GM12878 (cell line): Measurements from ENCODE around the gene LSP1. TPM values are rescaled to one million over a fixed set of nuclear protein-coding genes. Genes with fewer than 3 reads are reported as not detected.

Experiments used
- BACH1 ChIP-seq: fragments of 450-650 bp; IDR thresholded peaks from 2 replicates; pipeline ENCODE4 v1.6.1; 2017; ENCODE audit warnings: mild to moderate bottlenecking, borderline replicate concordance
- BCLAF1 ChIP-seq: fragments of 450-650 bp; IDR thresholded peaks from 2 replicates; pipeline ENCODE4 v1.6.1; 2017; ENCODE audit warnings: antibody characterized with exemption, mild to moderate bottlenecking, moderate library complexity
- CBFB ChIP-seq: IDR thresholded peaks from 2 replicates; pipeline ENCODE4 v1.6.1; 2016; ENCODE audit warnings: antibody characterized with exemption, low read depth
- E2F4 ChIP-seq: IDR thresholded peaks from 2 replicates; pipeline ENCODE4 v1.6.1; 2012; ENCODE audit warnings: low read depth, low read length, improper control_type of control experiment
- IRF4 ChIP-seq: IDR thresholded peaks from 2 replicates; pipeline ENCODE4 v1.6.1; 2011; ENCODE audit warnings: low read depth, low read length
- KAT2A ChIP-seq: conservative IDR thresholded peaks from 2 replicates; pipeline ENCODE4 v1.6.1; 2011; ENCODE audit warnings: low read depth, low read length; ENCODE audit not compliant: control insufficient read depth
- KLF5 ChIP-seq: fragments of 450-650 bp; IDR thresholded peaks from 2 replicates; pipeline ENCODE4 v1.6.1; 2014; ENCODE audit warnings: mild to moderate bottlenecking; ENCODE audit not compliant: partially characterized antibody
- MLLT1 ChIP-seq: fragments of 450-650 bp; IDR thresholded peaks from 2 replicates; pipeline ENCODE4 v1.6.1; 2016; ENCODE audit warnings: mild to moderate bottlenecking
- MXI1 ChIP-seq: fragments of 150-350 bp; IDR thresholded peaks from 2 replicates; pipeline ENCODE4 v1.6.1; 2011; ENCODE audit warnings: low read depth, mild to moderate bottlenecking, inconsistent platforms, low read length, improper control_type of control experiment
- MYC ChIP-seq: IDR thresholded peaks from 2 replicates; pipeline ENCODE4 v1.6.1; 2011; ENCODE audit warnings: mild to moderate bottlenecking, low read length, moderate library complexity, inconsistent platforms; ENCODE audit not compliant: insufficient read depth, insufficient replicate concordance, insufficient read length, severe bottlenecking
- NRF1 ChIP-seq: conservative IDR thresholded peaks from 2 replicates; pipeline ENCODE4 v1.6.1; 2011; ENCODE audit warnings: mild to moderate bottlenecking, low read depth, low read length, improper control_type of control experiment
- PAX5 ChIP-seq: IDR thresholded peaks from 2 replicates; pipeline ENCODE4 v1.6.1; 2011; ENCODE audit warnings: low read depth, low read length, borderline replicate concordance
- POLR2AphosphoS5 ChIP-seq: IDR thresholded peaks from 2 replicates; pipeline ENCODE4 v1.6.1; 2011; ENCODE audit warnings: mild to moderate bottlenecking, low read length, inconsistent platforms
- RAD51 ChIP-seq: fragments of 450-650 bp; IDR thresholded peaks from 2 replicates; pipeline ENCODE4 v1.6.1; 2016; ENCODE audit warnings: moderate library complexity, mild to moderate bottlenecking, inconsistent platforms
- SKIL ChIP-seq: fragments of 450-650 bp; IDR thresholded peaks from 2 replicates; pipeline ENCODE4 v1.6.1; 2017; ENCODE audit warnings: mild to moderate bottlenecking, low read depth, inconsistent platforms; ENCODE audit not compliant: poor library complexity, severe bottlenecking
- SMAD5 ChIP-seq: IDR thresholded peaks from 2 replicates; pipeline ENCODE4 v1.6.1; 2016; ENCODE audit warnings: antibody characterized with exemption, low read depth
- STAT1 ChIP-seq: fragments of 450-650 bp; conservative IDR thresholded peaks from 2 replicates; pipeline ENCODE4 v1.6.1; 2014; ENCODE audit warnings: antibody characterized with exemption, mild to moderate bottlenecking
- STAT3 ChIP-seq: IDR thresholded peaks from 2 replicates; pipeline ENCODE4 v1.6.1; 2011; ENCODE audit warnings: low read depth, low read length, improper control_type of control experiment
- SUPT20H ChIP-seq: IDR thresholded peaks from 2 replicates; pipeline ENCODE4 v1.6.1; 2011; ENCODE audit warnings: low read depth, mild to moderate bottlenecking, low read length, moderate library complexity, borderline replicate concordance; ENCODE audit not compliant: control insufficient read depth
- ZBED1 ChIP-seq: IDR thresholded peaks from 2 replicates; pipeline ENCODE4 v1.6.1; 2016; ENCODE audit warnings: borderline replicate concordance
- ZNF274 ChIP-seq: IDR thresholded peaks from one replicate; pipeline ENCODE4 v1.8.0; 2011; ENCODE audit not compliant: insufficient read length, insufficient read depth
- ZSCAN29 ChIP-seq: fragments of 450-650 bp; IDR thresholded peaks from 2 replicates; pipeline ENCODE4 v1.6.1; 2017; ENCODE audit warnings: mild to moderate bottlenecking, moderate library complexity
- polyA plus RNA-seq, 11 experiments: library from polyadenylated mRNA; depleted of rRNA in 4 of 11; unstranded in 6 of 11; stranded (reverse) in 5 of 11; fragments of >200 nt; fragmentation: Nextera tagmentation in 4 of 11; fragmentation: Illumina TruSeq in 1 of 11; extraction: Ambion mirVana in 4 of 11; extraction: Trizol in 1 of 11; gene quantifications; 1 replicate in 1 of 11; 2 replicates in 10 of 11; pipeline versions ENCODE4 v1.2.1 to v1.2.3, GENCODE V29; 2011 to 2016; ENCODE audit warnings: inconsistent platforms in 2 of 11, missing spikeins in 2 of 11, low read depth in 1 of 11
- total RNA-seq, 4 experiments: library from RNA; depleted of rRNA in 3 of 4; stranded (reverse); fragments of >200 nt in 3 of 4; fragmentation: Illumina TruSeq in 1 of 4; extraction: Trizol in 1 of 4; gene quantifications; 2 replicates each; pipeline versions ENCODE4 v1.2.1 to v1.2.3, GENCODE V29; 2013 to 2021

Gene LSP1
- total and polyA plus RNA-seq, 10 of the 15 experiments (the other 5 are each of a cell fraction or from before 2014, with no cell fraction given): 19.2 to 488 (median 369) TPM

GRCh38 chr11:1854949-1855885, 2.3 kb downstream of the LSP1 start (continued):
- peak; percentile 63; the same call in 1 of the 2 replicates for TF ChIP-seq CBFB
- TF ChIP-seq BACH1: peak; percentile 31; the same call in 1 of the 2 replicates
- no peak for TF ChIP-seq SMAD5
- no peak for TF ChIP-seq SUPT20H
- no peak for TF ChIP-seq E2F4
- TF ChIP-seq NRF1: no peak
- TF ChIP-seq KAT2A: no peak
- no peak for TF ChIP-seq ZNF274
- peak; percentile 39; the same call in 1 of the 2 replicates for TF ChIP-seq MLLT1
- no peak for TF ChIP-seq RAD51
- TF ChIP-seq IRF4: peak; percentile 80
- TF ChIP-seq SKIL: peak; percentile 96
- peak; percentile 100 for TF ChIP-seq PAX5
- TF ChIP-seq POLR2AphosphoS5: peak; percentile 10
- TF ChIP-seq MXI1: peak; percentile 42
- peak; percentile 84; the same call in 1 of the 2 replicates for TF ChIP-seq ZBED1
- TF ChIP-seq MYC: no peak
- TF ChIP-seq ZSCAN29: no peak
- no peak for TF ChIP-seq BCLAF1
- TF ChIP-seq KLF5: no peak
- TF ChIP-seq STAT1: no peak
- TF ChIP-seq STAT3: no peak
